Nephron progenitor cell (in vitro differentiated cells): ENCODE data around the gene PTER.

Source experiments
- DNase-seq: peaks from one replicate; pipeline ENCODE4 v3.0.0; 2021
- H3K27ac Mint-ChIP-seq: 2 replicates; pipeline ENCODE4 v1.8.0; 2021; ENCODE audit warnings: mild to moderate bottlenecking, moderate library complexity, mixed read lengths
- H3K27me3 Mint-ChIP-seq: 2 replicates; pipeline ENCODE4 v1.8.0; 2021; ENCODE audit warnings: mild to moderate bottlenecking, low read depth, mixed read lengths; ENCODE audit not compliant: poor library complexity
- H3K36me3 Mint-ChIP-seq: 2 replicates; pipeline ENCODE4 v1.8.0; 2021; ENCODE audit warnings: low read depth, mixed read lengths
- H3K4me1 Mint-ChIP-seq: 2 replicates; pipeline ENCODE4 v1.8.0; 2021; ENCODE audit warnings: mixed read lengths
- H3K4me3 Mint-ChIP-seq: 2 replicates; pipeline ENCODE4 v1.8.0; 2021; ENCODE audit warnings: mild to moderate bottlenecking, moderate library complexity, mixed read lengths
- H3K9me3 Mint-ChIP-seq: 2 replicates; pipeline ENCODE4 v1.8.0; 2021; ENCODE audit warnings: mild to moderate bottlenecking, moderate library complexity, mixed read lengths
- TF ChIP-seq, protein P1 (sequence below): fragments of 200-600 bp; sonication (generic); IDR thresholded peaks from 2 replicates; pipeline ENCODE4 v1.5.0; 2021; ENCODE audit warnings: antibody characterized with exemption

Gene PTER

DNA sequence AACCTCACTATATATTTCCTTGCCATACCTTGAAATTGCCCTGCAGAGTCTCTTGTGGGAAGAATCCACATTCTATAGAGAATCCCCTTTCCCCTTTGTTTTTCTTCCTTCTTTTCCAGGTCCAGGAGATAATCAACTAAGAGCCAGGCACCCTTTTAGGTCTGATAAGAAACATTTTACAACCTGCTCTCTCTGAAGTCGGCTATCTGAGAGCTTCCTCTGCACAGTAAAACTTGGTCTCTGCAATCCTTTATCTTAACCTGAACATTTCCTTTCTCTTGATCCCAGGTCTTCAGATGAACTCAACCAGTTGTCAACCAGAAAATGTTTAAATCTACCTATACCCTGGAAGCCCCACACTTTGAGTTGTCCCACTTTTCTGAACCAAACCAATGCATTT, 19.5 kb upstream of the PTER start:
- DNase-seq, result no peak
- Mint-ChIP-seq H3K9me3 (no peaks in the 10 kb centered on the region), H3K36me3 (no peaks in the 10 kb centered on the region), H3K27me3 (no peaks in the 10 kb centered on the region), H3K27ac (peak overlapping the region; percentile 41), H3K4me3 (no peak overlapping the region), H3K4me1 (peaks cover 50% of the 10 kb centered on the region)
- TF ChIP-seq, protein P1, sequence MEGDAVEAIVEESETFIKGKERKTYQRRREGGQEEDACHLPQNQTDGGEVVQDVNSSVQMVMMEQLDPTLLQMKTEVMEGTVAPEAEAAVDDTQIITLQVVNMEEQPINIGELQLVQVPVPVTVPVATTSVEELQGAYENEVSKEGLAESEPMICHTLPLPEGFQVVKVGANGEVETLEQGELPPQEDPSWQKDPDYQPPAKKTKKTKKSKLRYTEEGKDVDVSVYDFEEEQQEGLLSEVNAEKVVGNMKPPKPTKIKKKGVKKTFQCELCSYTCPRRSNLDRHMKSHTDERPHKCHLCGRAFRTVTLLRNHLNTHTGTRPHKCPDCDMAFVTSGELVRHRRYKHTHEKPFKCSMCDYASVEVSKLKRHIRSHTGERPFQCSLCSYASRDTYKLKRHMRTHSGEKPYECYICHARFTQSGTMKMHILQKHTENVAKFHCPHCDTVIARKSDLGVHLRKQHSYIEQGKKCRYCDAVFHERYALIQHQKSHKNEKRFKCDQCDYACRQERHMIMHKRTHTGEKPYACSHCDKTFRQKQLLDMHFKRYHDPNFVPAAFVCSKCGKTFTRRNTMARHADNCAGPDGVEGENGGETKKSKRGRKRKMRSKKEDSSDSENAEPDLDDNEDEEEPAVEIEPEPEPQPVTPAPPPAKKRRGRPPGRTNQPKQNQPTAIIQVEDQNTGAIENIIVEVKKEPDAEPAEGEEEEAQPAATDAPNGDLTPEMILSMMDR, result no peak

DNA sequence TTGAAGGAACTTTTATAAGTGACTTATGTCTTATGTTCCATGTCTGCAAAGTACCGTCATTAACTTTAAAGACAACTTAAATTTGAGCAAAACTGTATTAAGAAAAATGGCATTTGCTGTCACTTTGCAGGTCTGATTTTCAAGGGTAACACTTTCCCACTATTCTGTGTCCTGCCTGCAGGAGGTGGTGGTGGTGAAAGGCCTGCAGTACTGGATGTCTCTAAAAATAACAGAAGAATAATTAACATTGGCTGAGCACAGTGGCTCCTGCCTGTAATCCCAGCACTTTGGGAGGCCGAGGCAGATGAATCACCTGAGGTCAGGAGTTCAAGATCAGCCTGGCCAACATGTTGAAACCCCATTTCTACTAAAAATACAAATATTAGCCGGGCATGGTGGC, 13.2 kb upstream of the PTER start:
- TF ChIP-seq, protein P1, result no peak
- no peak for DNase-seq
- no peaks in the 10 kb centered on the region for H3K27me3 Mint-ChIP-seq
- no peak overlapping the region for H3K27ac Mint-ChIP-seq
- peaks cover 17% of the 10 kb centered on the region for H3K9me3 Mint-ChIP-seq
- no peaks in the 10 kb centered on the region for H3K36me3 Mint-ChIP-seq
- peaks cover 34% of the 10 kb centered on the region for H3K4me1 Mint-ChIP-seq
- no peak overlapping the region for H3K4me3 Mint-ChIP-seq

DNA sequence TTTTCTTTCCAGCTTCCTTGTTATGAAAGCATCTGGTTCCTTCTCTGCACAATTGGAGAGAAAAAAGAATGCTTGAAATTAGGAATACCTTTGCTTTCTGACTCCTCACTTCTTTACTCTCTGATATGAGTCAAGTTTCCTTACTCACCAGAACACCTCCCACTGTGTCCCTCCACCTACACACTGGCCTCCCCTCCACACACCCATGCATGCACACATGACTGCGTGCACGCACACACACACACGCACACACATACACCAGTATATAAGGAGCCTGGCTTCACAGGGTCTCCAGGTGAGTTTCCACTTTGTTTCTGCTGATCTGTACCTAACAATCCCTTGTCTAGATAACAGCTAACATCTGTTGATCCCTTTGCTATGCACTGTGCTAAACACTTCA, 11.4 kb upstream of the PTER start:
- no peak for DNase-seq
- Mint-ChIP-seq H3K36me3 (no peaks in the 10 kb centered on the region), H3K4me3 (no peak overlapping the region), H3K27ac (no peak overlapping the region), H3K9me3 (peaks cover 17% of the 10 kb centered on the region), H3K27me3 (peaks cover 5% of the 10 kb centered on the region), H3K4me1 (peaks cover 28% of the 10 kb centered on the region)
- TF ChIP-seq, protein P1, result no peak

DNA sequence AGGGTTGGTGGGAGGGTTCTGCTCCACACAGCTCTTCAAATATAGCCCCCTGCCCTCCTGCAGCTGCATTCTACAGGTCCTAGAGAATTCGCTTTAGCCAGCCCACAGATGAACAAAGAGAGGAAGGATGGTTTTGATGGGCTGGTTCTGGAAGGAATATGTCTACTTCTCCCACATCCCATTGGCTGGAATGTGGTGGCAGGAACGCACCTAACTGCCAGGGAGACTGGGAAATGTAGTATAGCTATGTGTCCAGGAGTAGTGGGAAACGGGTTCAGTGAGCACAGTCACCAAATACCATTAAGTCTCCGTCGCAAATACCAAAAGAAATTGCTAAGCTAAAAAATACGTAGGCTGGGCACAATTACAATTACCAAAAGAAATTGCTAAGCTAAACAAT, 7.3 kb upstream of the PTER start:
- Mint-ChIP-seq H3K27me3 (peaks cover 10% of the 10 kb centered on the region), H3K9me3 (peaks cover 17% of the 10 kb centered on the region), H3K27ac (no peak overlapping the region), H3K4me3 (no peak overlapping the region), H3K36me3 (no peaks in the 10 kb centered on the region), H3K4me1 (peaks cover 10% of the 10 kb centered on the region)
- TF ChIP-seq, protein P1, result no peak
- DNase-seq, result no peak

DNA sequence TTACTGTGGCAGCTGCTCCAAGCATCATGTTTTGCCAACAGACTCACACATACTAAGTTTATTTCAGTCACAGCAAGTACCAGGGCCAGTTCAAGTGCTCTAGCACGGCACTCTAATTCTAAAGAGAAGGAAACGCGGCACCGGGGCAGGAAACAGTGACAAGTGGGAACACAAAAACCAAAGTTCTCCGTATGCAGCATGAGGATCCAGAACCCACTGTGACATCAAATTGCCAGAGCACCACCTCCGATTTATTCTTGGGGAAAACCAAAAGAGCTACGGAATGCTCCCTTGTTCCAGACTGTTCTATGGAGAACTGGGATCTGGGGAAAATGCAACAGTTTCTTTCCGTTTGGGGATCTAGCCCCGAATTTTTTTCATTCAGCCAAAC, 448 bp upstream of the PTER start:
- Mint-ChIP-seq H3K27me3 (peaks cover 15% of the 10 kb centered on the region), H3K27ac (peak overlapping the region; percentile 61), H3K36me3 (no peaks in the 10 kb centered on the region), H3K4me1 (peaks cover 33% of the 10 kb centered on the region), H3K9me3 (no peaks in the 10 kb centered on the region), H3K4me3 (peak overlapping the region; percentile 82)
- no peak for DNase-seq
- TF ChIP-seq, protein P1, result no peak

DNA sequence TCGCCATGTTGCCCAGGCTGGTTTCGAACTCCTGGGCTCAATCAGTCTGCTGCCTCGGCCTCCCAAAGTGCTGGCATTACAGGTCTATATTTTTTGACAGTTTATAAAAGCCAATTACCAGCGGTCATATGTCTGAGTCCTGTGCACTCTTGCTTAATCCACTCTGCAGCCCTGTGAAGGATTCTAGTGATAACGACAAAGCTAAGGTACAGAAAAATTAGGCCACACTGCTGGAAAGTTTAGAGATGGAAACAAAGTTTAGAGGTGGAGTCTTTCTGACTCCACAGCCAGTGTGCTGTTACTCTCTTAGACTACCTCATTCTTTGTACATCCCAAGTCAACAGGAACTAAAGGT, 707 bp downstream of the PTER start:
- DNase-seq, result no peak
- H3K27ac Mint-ChIP-seq, result no peak overlapping the region
- peak overlapping the region; percentile 82 for H3K4me3 Mint-ChIP-seq
- peaks cover 15% of the 10 kb centered on the region for H3K27me3 Mint-ChIP-seq
- H3K9me3 Mint-ChIP-seq, result no peaks in the 10 kb centered on the region
- peaks cover 37% of the 10 kb centered on the region for H3K4me1 Mint-ChIP-seq
- no peaks in the 10 kb centered on the region for H3K36me3 Mint-ChIP-seq
- TF ChIP-seq, protein P1, result no peak
